Small intestine (tissue), 7 donors: ENCODE results near the gene GALNT13. TPM values are rescaled to one million over a fixed set of nuclear protein-coding genes. Genes with fewer than 3 reads are reported as not detected.

Experiments
- DNase-seq, 2 donors: peaks; one replicate each; pipeline versions ENCODE4 v3.0.0 to v3.0.0-alpha.2; 2013
- FAIRE-seq: peaks from 2 replicates; lab custom pipeline; 2012; peaks lifted over from hg19 to GRCh38; lab: Jason Lieb, UNC
- H3K27ac ChIP-seq, 3 donors: one replicate each; pipeline ENCODE4 v1.5.1; 2013; ENCODE audit warnings: low read length in 2 of 3, mild to moderate bottlenecking in 2 of 3, control low read depth in 1 of 3, inconsistent platforms in 1 of 3, low read depth in 1 of 3, moderate library complexity in 1 of 3
- H3K27me3 ChIP-seq, 3 donors: one replicate each; pipeline ENCODE4 v1.6.1; 2013; ENCODE audit warnings: low read length in 3 of 3, inconsistent platforms in 1 of 3; ENCODE audit not compliant: control insufficient read depth in 3 of 3, insufficient read depth in 3 of 3
- H3K36me3 ChIP-seq, 3 donors: one replicate each; pipeline ENCODE4 v1.6.1; 2013; ENCODE audit warnings: low read length in 3 of 3, inconsistent platforms in 1 of 3, low read depth in 1 of 3, mild to moderate bottlenecking in 1 of 3, moderate library complexity in 1 of 3; ENCODE audit not compliant: control insufficient read depth in 3 of 3, insufficient read depth in 2 of 3
- H3K4me1 ChIP-seq, 3 donors: one replicate each; pipeline ENCODE4 v1.6.1; 2013; ENCODE audit warnings: low read length in 2 of 3, inconsistent platforms in 1 of 3, low read depth in 1 of 3, mild to moderate bottlenecking in 1 of 3, moderate library complexity in 1 of 3; ENCODE audit not compliant: control insufficient read depth in 3 of 3, insufficient read depth in 2 of 3
- H3K4me3 ChIP-seq, 3 donors: one replicate each; pipeline ENCODE4 v1.5.1; 2013; ENCODE audit warnings: low read length in 3 of 3, control low read depth in 1 of 3, inconsistent platforms in 1 of 3, low read depth in 1 of 3, mild to moderate bottlenecking in 1 of 3, moderate library complexity in 1 of 3
- H3K9me3 ChIP-seq, 2 donors: one replicate each; pipeline ENCODE4 v1.6.1; 2013; ENCODE audit warnings: low read depth in 1 of 2, low read length in 1 of 2; ENCODE audit not compliant: control insufficient read depth in 2 of 2, insufficient read depth in 1 of 2
- WGBS, 3 donors: extraction: QIAGEN DNeasy Blood & Tissue Kit; methylation state at CpG; one replicate each; pipeline ENCODE4 v1.1.7; 2013; 5-methylcytosine and 5-hydroxymethylcytosine counted together
- polyA plus RNA-seq, 4 donors: library from polyadenylated mRNA; stranded (reverse) in 3 of 4; unstranded in 1 of 4; fragments of 200-250 nt in 3 of 4; fragments of 120-200 nt in 1 of 4; gene quantifications; one replicate each; pipeline versions ENCODE4 v1.2.1 to v1.2.3, GENCODE V29; 2013
- donor health status: healthy with polysubstance abuse.
- donor health status: control.
- donor health status: control.
- donor health status: Bipolar disorder and iron deficiency.
- donor health status: healthy.

Gene GALNT13
- polyA plus RNA-seq, 4 donors: 0.21 to 4.7 TPM; not detected in 2

- 82 to 88% (median 83%) methylated on average over 4 of the region's 4 CpGs for WGBS, 3 donors
- no peaks in the 10 kb centered on the region for H3K27me3 ChIP-seq
- FAIRE-seq: no peak
Measured at GRCh38 chr2:154143105-154143504, 271.4 kb downstream of the GALNT13 start.

GRCh38 chr2:154158101-154158500, 286.4 kb downstream of the GALNT13 start:
- FAIRE-seq (no peak), DNase-seq (no peak)
- H3K27me3 ChIP-seq: no peaks in the 10 kb centered on the region
- WGBS, 3 donors: 38 to 50% (median 50%) methylated on average over 2 of the region's 2 CpGs
- H3K27ac ChIP-seq: no peak overlapping the region
- peaks cover 0 to 3% of the 10 kb centered on the region in 2 donors for H3K9me3 ChIP-seq
- no peaks in the 10 kb centered on the region for H3K36me3 ChIP-seq
- no peak overlapping the region for H3K4me3 ChIP-seq
- H3K4me1 ChIP-seq: no peaks in the 10 kb centered on the region

More at GRCh38 chr2:154143105-154143504, 271.4 kb downstream of the GALNT13 start:
- DNase-seq: no peak
- no peaks in the 10 kb centered on the region for H3K36me3 ChIP-seq
- no peak overlapping the region for H3K4me3 ChIP-seq
- no peaks in the 10 kb centered on the region for H3K4me1 ChIP-seq
- H3K27ac ChIP-seq: no peak overlapping the region
- H3K9me3 ChIP-seq: no peaks in the 10 kb centered on the region

GRCh38 chr2:154161286-154161685, 289.6 kb downstream of the GALNT13 start:
- Histone ChIP-seq H3K4me1 (no peaks in the 10 kb centered on the region), H3K27ac (no peak overlapping the region), H3K27me3 (no peaks in the 10 kb centered on the region), H3K36me3 (no peaks in the 10 kb centered on the region), H3K9me3 (peaks cover 0 to 2% of the 10 kb centered on the region in 2 donors), H3K4me3 (no peak overlapping the region)
- FAIRE-seq: no peak
- no peak for DNase-seq
- WGBS, 3 donors: 81 to 94% (median 89%) methylated on average over 2 of the region's 2 CpGs

- WGBS, 3 donors: 50 to 61% (median 57%) methylated on average over 1 of the region's 1 CpG
- no peak for DNase-seq
- H3K36me3 ChIP-seq: no peaks in the 10 kb centered on the region
- H3K9me3 ChIP-seq: peaks cover 0 to 2% of the 10 kb centered on the region in 2 donors
- H3K4me1 ChIP-seq: no peaks in the 10 kb centered on the region
- no peak overlapping the region for H3K4me3 ChIP-seq
- no peak for FAIRE-seq
- no peaks in the 10 kb centered on the region for H3K27me3 ChIP-seq
- H3K27ac ChIP-seq: no peak overlapping the region
Measured at GRCh38 chr2:154170400-154170799, 298.7 kb downstream of the GALNT13 start.

GRCh38 chr2:154173164-154173563, 301.4 kb downstream of the GALNT13 start:
- DNase-seq (no peak), FAIRE-seq (peak; percentile 49)
- Histone ChIP-seq H3K4me3 (no peak overlapping the region), H3K4me1 (no peaks in the 10 kb centered on the region), H3K27ac (no peak overlapping the region), H3K9me3 (no peaks in the 10 kb centered on the region), H3K27me3 (no peaks in the 10 kb centered on the region), H3K36me3 (no peaks in the 10 kb centered on the region)
- WGBS, 3 donors: 61 to 67% (median 62%) methylated on average over 2 of the region's 2 CpGs

- no peaks in the 10 kb centered on the region for H3K36me3 ChIP-seq
- 89 to 96% (median 91%) methylated on average over 3 of the region's 3 CpGs for WGBS, 3 donors
- no peaks in the 10 kb centered on the region for H3K4me1 ChIP-seq
- H3K27me3 ChIP-seq: no peaks in the 10 kb centered on the region
- DNase-seq: no peak
- H3K4me3 ChIP-seq: no peak overlapping the region
- no peak for FAIRE-seq
- H3K27ac ChIP-seq: no peak overlapping the region
- H3K9me3 ChIP-seq: no peaks in the 10 kb centered on the region
Measured at GRCh38 chr2:154173919-154174318, 302.2 kb downstream of the GALNT13 start.

- H3K27ac ChIP-seq: no peak overlapping the region
- H3K4me1 ChIP-seq: no peaks in the 10 kb centered on the region
- no peaks in the 10 kb centered on the region for H3K27me3 ChIP-seq
- no peaks in the 10 kb centered on the region for H3K36me3 ChIP-seq
- FAIRE-seq (no peak), DNase-seq (no peak)
- H3K9me3 ChIP-seq: no peaks in the 10 kb centered on the region
- 89 to 94% (median 90%) methylated on average over 5 of the region's 5 CpGs for WGBS, 3 donors
- H3K4me3 ChIP-seq: no peak overlapping the region
Measured at GRCh38 chr2:154182008-154182407, 310.3 kb downstream of the GALNT13 start.

- no peaks in the 10 kb centered on the region for H3K27me3 ChIP-seq
- no peak overlapping the region for H3K4me3 ChIP-seq
- no peak overlapping the region for H3K27ac ChIP-seq
- no peak for DNase-seq
- FAIRE-seq: no peak
- no peaks in the 10 kb centered on the region for H3K9me3 ChIP-seq
- no peaks in the 10 kb centered on the region for H3K4me1 ChIP-seq
- 46 to 60% (median 49%) methylated on average over 2 of the region's 2 CpGs for WGBS, 3 donors
- no peaks in the 10 kb centered on the region for H3K36me3 ChIP-seq
Measured at GRCh38 chr2:154187948-154188347, 316.2 kb downstream of the GALNT13 start.

GRCh38 chr2:154189953-154190352, 318.2 kb downstream of the GALNT13 start:
- Histone ChIP-seq H3K27ac (no peak overlapping the region), H3K4me3 (no peak overlapping the region), H3K9me3 (no peaks in the 10 kb centered on the region), H3K4me1 (no peaks in the 10 kb centered on the region), H3K27me3 (no peaks in the 10 kb centered on the region), H3K36me3 (no peaks in the 10 kb centered on the region)
- FAIRE-seq (no peak), DNase-seq (no peak)
- WGBS, 3 donors: 80 to 89% (median 89%) methylated on average over 2 of the region's 2 CpGs
